KMS-11 (cell line): Measurements from ENCODE around the gene SCAMP5.

Experiments used
- H2AFZ ChIP-seq: fragments of 200-600 bp; sonication (generic); 2 replicates; pipeline ENCODE4 v1.6.1; 2016; ENCODE audit warnings: antibody characterized with exemption, mixed run types, low read depth
- H3K27ac ChIP-seq: fragments of 200-600 bp; sonication (generic); 2 replicates; pipeline ENCODE4 v1.6.1; 2016; ENCODE audit warnings: mild to moderate bottlenecking, mixed run types
- H3K27me3 ChIP-seq: fragments of 200-600 bp; sonication (generic); 2 replicates; pipeline ENCODE4 v1.6.1; 2017; ENCODE audit warnings: mild to moderate bottlenecking, low read depth, mixed run types, moderate library complexity; ENCODE audit not compliant: insufficient read depth
- H3K36me3 ChIP-seq: fragments of 200-600 bp; sonication (generic); 2 replicates; pipeline ENCODE4 v1.6.1; 2017; ENCODE audit warnings: mild to moderate bottlenecking, mixed run types; ENCODE audit not compliant: insufficient read depth
- H3K4me1 ChIP-seq: fragments of 200-600 bp; sonication (generic); 2 replicates; pipeline ENCODE4 v1.6.1; 2016; ENCODE audit warnings: mild to moderate bottlenecking, low read depth, mixed run types; ENCODE audit not compliant: poor library complexity, severe bottlenecking
- H3K4me2 ChIP-seq: fragments of 200-600 bp; sonication (generic); 2 replicates; pipeline ENCODE4 v1.7.0; 2016; ENCODE audit warnings: mild to moderate bottlenecking, mixed run types
- H3K4me3 ChIP-seq: fragments of 200-600 bp; sonication (generic); IDR thresholded peaks from 2 replicates; pipeline ENCODE4 v1.6.1; 2017; ENCODE audit warnings: low read depth, low read length, mixed read lengths; ENCODE audit not compliant: insufficient read depth
- H3K79me2 ChIP-seq: fragments of 200-600 bp; sonication (generic); 2 replicates; pipeline ENCODE4 v1.6.1; 2016; ENCODE audit warnings: low read depth, mixed run types; ENCODE audit not compliant: insufficient read depth
- H3K9ac ChIP-seq: fragments of 200-600 bp; sonication (generic); 2 replicates; pipeline ENCODE4 v1.6.1; 2016; ENCODE audit warnings: mild to moderate bottlenecking, mixed run types
- H4K20me1 ChIP-seq: fragments of 200-600 bp; sonication (generic); 2 replicates; pipeline ENCODE4 v1.6.1; 2016; ENCODE audit warnings: mild to moderate bottlenecking, mixed run types; ENCODE audit not compliant: insufficient read depth
- TF ChIP-seq, protein P1 (sequence below): fragments of 200-600 bp; sonication (generic); conservative IDR thresholded peaks from 2 replicates; pipeline ENCODE4 v1.6.1; 2017; ENCODE audit warnings: low read depth, mild to moderate bottlenecking, antibody characterized with exemption, low read length, moderate library complexity, mixed read lengths

Gene SCAMP5

DNA sequence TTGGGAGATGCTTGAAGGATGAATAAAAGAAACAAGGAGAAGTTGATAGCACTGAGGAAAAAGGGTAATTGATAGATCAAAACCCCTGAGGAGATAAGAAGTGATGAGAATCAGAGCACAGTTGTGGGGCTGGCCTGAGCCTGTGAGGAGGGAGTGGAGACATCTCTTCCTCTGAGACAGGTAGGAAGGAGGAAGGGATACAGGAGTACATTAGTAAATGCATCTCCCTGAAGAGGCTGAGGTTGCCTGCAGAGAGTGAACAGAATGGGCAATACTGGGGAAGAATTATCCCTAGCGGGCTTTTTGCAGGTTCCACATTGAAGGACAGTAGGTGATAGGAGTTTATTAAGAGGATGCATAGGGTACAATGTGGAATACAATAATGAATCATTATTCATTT is 17.3 kb upstream of the SCAMP5 start:
- H3K36me3 ChIP-seq, result no peaks in the 10 kb centered on the region
- TF ChIP-seq, protein P1, sequence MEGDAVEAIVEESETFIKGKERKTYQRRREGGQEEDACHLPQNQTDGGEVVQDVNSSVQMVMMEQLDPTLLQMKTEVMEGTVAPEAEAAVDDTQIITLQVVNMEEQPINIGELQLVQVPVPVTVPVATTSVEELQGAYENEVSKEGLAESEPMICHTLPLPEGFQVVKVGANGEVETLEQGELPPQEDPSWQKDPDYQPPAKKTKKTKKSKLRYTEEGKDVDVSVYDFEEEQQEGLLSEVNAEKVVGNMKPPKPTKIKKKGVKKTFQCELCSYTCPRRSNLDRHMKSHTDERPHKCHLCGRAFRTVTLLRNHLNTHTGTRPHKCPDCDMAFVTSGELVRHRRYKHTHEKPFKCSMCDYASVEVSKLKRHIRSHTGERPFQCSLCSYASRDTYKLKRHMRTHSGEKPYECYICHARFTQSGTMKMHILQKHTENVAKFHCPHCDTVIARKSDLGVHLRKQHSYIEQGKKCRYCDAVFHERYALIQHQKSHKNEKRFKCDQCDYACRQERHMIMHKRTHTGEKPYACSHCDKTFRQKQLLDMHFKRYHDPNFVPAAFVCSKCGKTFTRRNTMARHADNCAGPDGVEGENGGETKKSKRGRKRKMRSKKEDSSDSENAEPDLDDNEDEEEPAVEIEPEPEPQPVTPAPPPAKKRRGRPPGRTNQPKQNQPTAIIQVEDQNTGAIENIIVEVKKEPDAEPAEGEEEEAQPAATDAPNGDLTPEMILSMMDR, result no peak
- no peak overlapping the region for H3K9ac ChIP-seq
- H3K27me3 ChIP-seq, result no peaks in the 10 kb centered on the region
- no peaks in the 10 kb centered on the region for H3K79me2 ChIP-seq
- H4K20me1 ChIP-seq, result no peaks in the 10 kb centered on the region
- H3K4me1 ChIP-seq, result peaks cover 1% of the 10 kb centered on the region
- H3K4me2 ChIP-seq, result no peak overlapping the region
- H2AFZ ChIP-seq, result no peak overlapping the region
- no peak overlapping the region for H3K4me3 ChIP-seq
- no peak overlapping the region for H3K27ac ChIP-seq

DNA sequence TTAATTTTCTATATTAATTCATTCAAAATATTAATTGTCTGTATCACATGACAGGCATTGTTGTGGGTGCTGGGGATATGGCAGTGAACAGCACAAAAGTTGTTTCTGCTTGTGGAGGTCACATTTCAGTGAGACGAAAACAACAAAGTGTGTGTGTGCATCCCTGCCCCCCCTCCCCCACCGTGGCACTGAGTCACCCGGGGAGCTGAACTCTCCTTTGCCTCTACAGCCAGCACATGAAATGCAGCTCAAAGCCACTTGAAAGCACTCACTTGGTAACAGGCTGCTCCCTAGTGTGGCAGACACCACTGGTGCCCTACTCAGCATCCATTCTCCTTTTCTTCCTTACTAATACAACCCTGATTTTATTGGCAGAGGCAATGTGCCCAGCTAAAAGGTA is 16.9 kb upstream of the SCAMP5 start:
- Histone ChIP-seq H2AFZ (no peak overlapping the region), H3K79me2 (no peaks in the 10 kb centered on the region), H3K27me3 (no peaks in the 10 kb centered on the region), H3K9ac (no peak overlapping the region), H3K4me2 (no peak overlapping the region), H3K4me3 (no peak overlapping the region), H3K27ac (no peak overlapping the region), H3K36me3 (no peaks in the 10 kb centered on the region), H4K20me1 (no peaks in the 10 kb centered on the region), H3K4me1 (peaks cover 5% of the 10 kb centered on the region)
- TF ChIP-seq, protein P1, result no peak

GRCh38 chr15:74982183-74982582 is 13.2 kb upstream of the SCAMP5 start:
- H3K79me2 ChIP-seq, result no peaks in the 10 kb centered on the region
- H3K9ac ChIP-seq, result no peak overlapping the region

GRCh38 chr15:74983725-74984231 is 11.6 kb upstream of the SCAMP5 start:
- Histone ChIP-seq H3K4me3 (no peak overlapping the region), H4K20me1 (no peaks in the 10 kb centered on the region), H3K27me3 (no peaks in the 10 kb centered on the region), H3K9ac (no peak overlapping the region), H3K79me2 (no peaks in the 10 kb centered on the region), H3K36me3 (no peaks in the 10 kb centered on the region), H3K27ac (no peak overlapping the region), H3K4me2 (peak overlapping the region; percentile 33; the same call in 1 of the 2 replicates), H2AFZ (no peak overlapping the region), H3K4me1 (peaks cover 24% of the 10 kb centered on the region)
- TF ChIP-seq, protein P1, result no peak

More at GRCh38 chr15:74982183-74982582, 13.2 kb upstream of the SCAMP5 start:
- Histone ChIP-seq H3K4me3 (no peak overlapping the region), H3K27me3 (no peaks in the 10 kb centered on the region), H3K4me2 (no peak overlapping the region), H3K4me1 (peaks cover 17% of the 10 kb centered on the region), H2AFZ (no peak overlapping the region), H4K20me1 (no peaks in the 10 kb centered on the region), H3K36me3 (no peaks in the 10 kb centered on the region), H3K27ac (no peak overlapping the region)
- TF ChIP-seq, protein P1, result no peak
